ENCODE measurements around the gene PHETA1.

The PHETA1 gene

GRCh38 chr12:111359231-111359913, 9.5 kb downstream of the PHETA1 start:
- Histone ChIP-seq H3K36me3 (ENCODE audit: control insufficient read depth in 2 of 2, insufficient read depth in 2 of 2, low read length in 2 of 2) (peaks cover 0 to 9% of the 10 kb centered on the region in 2 donors), H3K9me3 (ENCODE audit: control insufficient read depth in 2 of 2, low read length in 2 of 2) (no peaks in the 10 kb centered on the region), H3K27me3 (ENCODE audit: control insufficient read depth in 1 of 2, insufficient read depth in 2 of 2, low read length in 2 of 2) (peaks cover 0 to 6% of the 10 kb centered on the region in 2 donors), H3K4me3 (ENCODE audit: low read length in 2 of 2) (no peak overlapping the region), H3K27ac (ENCODE audit: low read length) (no peak overlapping the region), H3K9ac (ENCODE audit: low read length in 2 of 2) (no peak overlapping the region), H3K4me1 (ENCODE audit: control insufficient read depth, insufficient read depth, low read length) (peaks cover 3% of the 10 kb centered on the region)

DNA sequence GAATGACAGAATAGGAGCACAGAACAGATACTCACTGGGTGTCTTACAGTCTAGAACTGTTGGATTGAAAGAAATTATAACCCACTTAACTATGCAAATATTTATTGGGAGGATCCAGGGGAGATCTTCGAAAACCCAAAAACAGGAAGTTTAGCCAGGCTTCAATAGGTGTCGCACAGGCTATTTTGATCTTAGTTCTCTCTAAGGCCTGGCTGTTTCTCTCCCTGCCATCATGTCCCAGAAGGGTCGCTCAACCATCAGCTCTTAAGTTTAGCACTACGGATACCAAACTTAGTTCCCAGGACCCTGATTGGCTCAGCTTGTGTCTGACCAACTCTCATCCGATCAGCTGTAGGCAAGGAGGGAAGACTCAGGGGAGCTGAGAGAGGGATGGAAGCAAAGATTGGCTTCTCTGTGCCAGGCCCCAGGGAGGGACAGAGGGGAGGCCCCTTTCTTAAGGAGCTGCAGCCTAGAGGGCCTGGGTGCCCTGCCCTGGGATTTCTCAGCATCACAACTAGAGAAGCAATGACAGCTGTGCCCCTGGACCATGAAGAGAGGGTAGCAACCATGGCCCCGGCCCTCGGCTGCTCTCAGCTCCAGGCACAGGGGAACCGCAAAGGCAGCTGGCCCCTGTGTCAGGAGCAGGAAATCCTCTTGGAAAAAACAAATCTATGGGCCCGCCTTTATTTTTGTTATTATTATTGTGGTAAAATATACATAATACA, 13.5 kb downstream of the PHETA1 start:
- no peaks in the 10 kb centered on the region for H3K4me1 ChIP-seq (ENCODE audit: control insufficient read depth, insufficient read depth, low read length)
- no peak overlapping the region for H3K9ac ChIP-seq (ENCODE audit: low read length in 2 of 2)
- no peak overlapping the region for H3K27ac ChIP-seq (ENCODE audit: low read length)
- H3K36me3 ChIP-seq (ENCODE audit: control insufficient read depth in 2 of 2, insufficient read depth in 2 of 2, low read length in 2 of 2), result no peaks in the 10 kb centered on the region
- peaks cover 0 to 6% of the 10 kb centered on the region in 2 donors for H3K27me3 ChIP-seq (ENCODE audit: control insufficient read depth in 1 of 2, insufficient read depth in 2 of 2, low read length in 2 of 2)
- no peak overlapping the region for H3K4me3 ChIP-seq (ENCODE audit: low read length in 2 of 2)
- H3K9me3 ChIP-seq (ENCODE audit: control insufficient read depth in 2 of 2, low read length in 2 of 2), result no peaks in the 10 kb centered on the region

GRCh38 chr12:111354511-111354910, 14.4 kb downstream of the PHETA1 start:
- H3K27me3 ChIP-seq (ENCODE audit: control insufficient read depth in 1 of 2, insufficient read depth in 2 of 2, low read length in 2 of 2), result peaks cover 0 to 4% of the 10 kb centered on the region in 2 donors

GRCh38 chr12:111353603-111354295, 15.1 kb downstream of the PHETA1 start:
- Histone ChIP-seq H3K9me3 (ENCODE audit: control insufficient read depth in 2 of 2, low read length in 2 of 2) (peaks cover 0 to 7% of the 10 kb centered on the region in 2 donors), H3K27me3 (ENCODE audit: control insufficient read depth in 1 of 2, insufficient read depth in 2 of 2, low read length in 2 of 2) (peaks cover 0 to 4% of the 10 kb centered on the region in 2 donors), H3K4me1 (ENCODE audit: control insufficient read depth, insufficient read depth, low read length) (no peaks in the 10 kb centered on the region), H3K36me3 (ENCODE audit: control insufficient read depth in 2 of 2, insufficient read depth in 2 of 2, low read length in 2 of 2) (no peaks in the 10 kb centered on the region), H3K9ac (ENCODE audit: low read length in 2 of 2) (no peak overlapping the region), H3K4me3 (ENCODE audit: low read length in 2 of 2) (no peak overlapping the region), H3K27ac (ENCODE audit: low read length) (no peak overlapping the region)

More at GRCh38 chr12:111354511-111354910, 14.4 kb downstream of the PHETA1 start:
- Histone ChIP-seq H3K9me3 (ENCODE audit: control insufficient read depth in 2 of 2, low read length in 2 of 2) (no peaks in the 10 kb centered on the region), H3K27ac (ENCODE audit: low read length) (no peak overlapping the region), H3K9ac (ENCODE audit: low read length in 2 of 2) (no peak overlapping the region), H3K36me3 (ENCODE audit: control insufficient read depth in 2 of 2, insufficient read depth in 2 of 2, low read length in 2 of 2) (no peaks in the 10 kb centered on the region), H3K4me1 (ENCODE audit: control insufficient read depth, insufficient read depth, low read length) (no peaks in the 10 kb centered on the region), H3K4me3 (ENCODE audit: low read length in 2 of 2) (no peak overlapping the region)

GRCh38 chr12:111353026-111353425, 15.9 kb downstream of the PHETA1 start:
- H3K4me1 ChIP-seq (ENCODE audit: control insufficient read depth, insufficient read depth, low read length), result no peaks in the 10 kb centered on the region
- H3K9ac ChIP-seq (ENCODE audit: low read length in 2 of 2), result no peak overlapping the region
- no peak overlapping the region for H3K27ac ChIP-seq (ENCODE audit: low read length)
- no peak overlapping the region for H3K4me3 ChIP-seq (ENCODE audit: low read length in 2 of 2)
- H3K36me3 ChIP-seq (ENCODE audit: control insufficient read depth in 2 of 2, insufficient read depth in 2 of 2, low read length in 2 of 2), result no peaks in the 10 kb centered on the region
- no peaks in the 10 kb centered on the region for H3K27me3 ChIP-seq (ENCODE audit: control insufficient read depth in 1 of 2, insufficient read depth in 2 of 2, low read length in 2 of 2)
- H3K9me3 ChIP-seq (ENCODE audit: control insufficient read depth in 2 of 2, low read length in 2 of 2), result peaks cover 0 to 11% of the 10 kb centered on the region in 2 donors

DNA sequence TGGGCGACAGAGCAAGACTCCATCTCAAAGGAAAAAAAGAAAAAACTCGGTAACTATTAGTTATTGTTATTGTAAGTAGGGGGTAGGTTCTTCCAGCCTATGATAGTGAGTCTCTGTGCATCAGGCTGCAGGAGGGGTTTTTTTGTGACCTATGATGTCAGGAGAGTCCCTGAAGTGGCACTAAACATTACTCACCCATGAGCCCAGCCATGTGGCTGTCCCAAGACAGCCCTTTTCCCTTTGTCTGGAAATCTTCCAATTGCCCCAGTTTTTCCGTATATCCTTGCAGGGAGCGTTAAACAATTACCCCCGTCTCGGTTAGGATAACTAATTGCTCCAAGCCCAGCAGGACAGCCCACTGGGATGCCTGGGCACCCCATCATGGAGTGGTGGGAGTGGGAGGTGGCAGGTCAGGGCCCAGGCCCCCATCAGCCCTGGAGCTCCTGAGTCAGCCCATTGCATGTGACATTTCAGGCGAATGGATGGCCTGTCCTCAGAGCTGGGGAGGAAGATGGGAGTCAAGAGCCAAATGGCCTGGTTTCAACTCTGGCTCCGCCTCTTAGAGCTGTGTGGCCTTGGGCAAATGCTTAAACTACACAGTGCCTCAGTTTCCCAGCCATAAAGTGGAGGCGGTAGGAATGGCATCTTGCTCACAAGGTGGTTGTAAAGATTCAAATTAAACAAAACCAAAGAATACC, 16.4 kb downstream of the PHETA1 start:
- Histone ChIP-seq H3K9me3 (ENCODE audit: control insufficient read depth in 2 of 2, low read length in 2 of 2) (peaks cover 0 to 15% of the 10 kb centered on the region in 2 donors), H3K27me3 (ENCODE audit: control insufficient read depth in 1 of 2, insufficient read depth in 2 of 2, low read length in 2 of 2) (no peaks in the 10 kb centered on the region), H3K4me3 (ENCODE audit: low read length in 2 of 2) (no peak overlapping the region), H3K9ac (ENCODE audit: low read length in 2 of 2) (no peak overlapping the region), H3K27ac (ENCODE audit: low read length) (no peak overlapping the region), H3K36me3 (ENCODE audit: control insufficient read depth in 2 of 2, insufficient read depth in 2 of 2, low read length in 2 of 2) (no peaks in the 10 kb centered on the region), H3K4me1 (ENCODE audit: control insufficient read depth, insufficient read depth, low read length) (no peaks in the 10 kb centered on the region)

DNA sequence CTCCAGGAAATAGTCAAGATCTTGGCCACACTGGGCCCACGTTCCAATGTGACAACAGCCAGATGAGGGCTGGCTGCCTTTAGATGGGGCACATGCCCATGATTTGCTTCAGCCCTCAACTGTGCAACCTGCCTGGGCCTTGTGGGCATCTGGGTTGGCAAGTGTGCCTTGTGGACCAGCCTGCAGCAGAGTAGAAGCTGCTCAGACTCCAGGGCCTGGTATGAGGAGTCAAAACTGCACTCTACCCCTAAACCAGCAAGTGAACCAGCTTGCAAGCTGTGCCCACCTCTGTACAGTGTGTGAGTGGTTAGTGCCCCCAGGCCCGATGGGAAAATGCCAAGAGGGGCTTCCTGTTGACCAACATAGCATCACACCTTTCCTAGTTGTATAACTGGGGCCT, 17.9 kb downstream of the PHETA1 start:
- Histone ChIP-seq H3K9me3 (ENCODE audit: control insufficient read depth in 2 of 2, low read length in 2 of 2) (peaks cover 0 to 15% of the 10 kb centered on the region in 2 donors), H3K27me3 (ENCODE audit: control insufficient read depth in 1 of 2, insufficient read depth in 2 of 2, low read length in 2 of 2) (no peaks in the 10 kb centered on the region), H3K9ac (ENCODE audit: low read length in 2 of 2) (no peak overlapping the region), H3K4me3 (ENCODE audit: low read length in 2 of 2) (no peak overlapping the region), H3K27ac (ENCODE audit: low read length) (no peak overlapping the region), H3K36me3 (ENCODE audit: control insufficient read depth in 2 of 2, insufficient read depth in 2 of 2, low read length in 2 of 2) (no peaks in the 10 kb centered on the region), H3K4me1 (ENCODE audit: control insufficient read depth, insufficient read depth, low read length) (no peaks in the 10 kb centered on the region)

DNA sequence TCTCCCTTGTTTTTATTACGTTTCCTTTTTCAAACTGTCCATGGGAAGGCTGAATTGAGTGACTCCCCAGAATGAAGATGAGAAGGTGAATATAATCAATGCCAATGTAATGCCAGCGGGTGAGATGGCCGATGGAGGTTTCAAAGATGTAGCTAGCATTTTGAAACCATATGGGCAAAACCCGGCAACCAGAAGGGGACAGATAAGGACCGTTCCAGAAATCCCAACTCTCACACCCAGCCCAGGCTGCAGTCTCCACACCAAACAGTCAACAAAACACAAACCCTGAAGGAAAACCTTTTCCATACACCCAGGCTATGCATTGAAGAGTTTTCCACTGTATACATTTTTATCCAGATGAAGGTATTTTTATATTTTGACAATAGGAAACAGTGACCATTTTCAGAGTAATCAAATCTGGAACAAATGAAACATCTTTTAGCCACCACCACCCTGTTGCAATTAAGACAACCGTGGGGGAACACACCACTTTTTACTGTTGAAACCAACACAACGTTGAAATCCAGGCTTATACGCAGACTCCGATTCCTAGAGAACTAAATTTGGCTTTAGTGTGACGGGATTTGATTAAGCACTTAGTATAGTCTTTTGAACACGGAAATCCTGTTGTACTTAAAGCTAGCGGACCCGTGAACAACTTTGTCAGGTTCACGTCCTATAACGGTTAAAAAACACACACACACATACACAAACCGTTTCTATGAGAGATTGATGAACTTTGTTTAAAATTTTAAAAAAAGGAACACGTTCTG, 19.0 kb downstream of the PHETA1 start:
- H3K27me3 ChIP-seq (ENCODE audit: control insufficient read depth in 1 of 2, insufficient read depth in 2 of 2, low read length in 2 of 2), result no peaks in the 10 kb centered on the region
- H3K36me3 ChIP-seq (ENCODE audit: control insufficient read depth in 2 of 2, insufficient read depth in 2 of 2, low read length in 2 of 2), result no peaks in the 10 kb centered on the region
- H3K4me3 ChIP-seq (ENCODE audit: low read length in 2 of 2), result no peak overlapping the region
- H3K4me1 ChIP-seq (ENCODE audit: control insufficient read depth, insufficient read depth, low read length), result no peaks in the 10 kb centered on the region
- H3K9me3 ChIP-seq (ENCODE audit: control insufficient read depth in 2 of 2, low read length in 2 of 2), result peaks cover 0 to 15% of the 10 kb centered on the region in 2 donors
- H3K27ac ChIP-seq (ENCODE audit: low read length), result no peak overlapping the region
- H3K9ac ChIP-seq (ENCODE audit: low read length in 2 of 2), result no peak overlapping the region

DNA sequence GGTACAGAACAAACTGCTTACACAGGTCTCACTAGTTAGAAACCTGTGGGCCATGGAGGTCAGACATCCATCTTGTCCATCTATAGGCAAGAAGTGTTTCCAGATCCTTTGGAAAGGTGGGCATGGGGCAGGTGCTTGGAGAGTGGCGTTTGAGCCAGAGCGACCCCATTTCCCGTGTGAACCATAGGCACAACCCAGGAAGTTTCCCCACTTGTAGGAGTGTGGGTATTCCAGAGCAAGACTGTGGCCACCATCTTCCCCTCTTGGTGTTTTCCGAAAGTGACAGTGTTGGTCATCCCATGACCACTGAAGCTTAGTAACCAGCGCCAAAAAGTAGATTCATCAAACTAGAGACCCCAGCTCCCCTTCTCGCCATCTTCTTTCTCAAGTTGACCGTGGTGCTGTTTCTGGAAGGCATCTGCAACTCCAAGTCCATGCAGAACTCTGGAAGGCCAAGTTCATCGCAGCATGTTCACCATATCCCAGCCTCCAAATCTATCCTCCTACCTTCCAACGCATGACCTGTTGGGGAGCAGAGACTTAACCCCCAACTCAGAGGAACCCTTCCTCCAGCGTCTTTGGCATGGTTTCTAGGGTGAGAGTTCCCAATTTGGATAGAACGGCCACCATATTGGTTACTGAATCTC, 19.7 kb downstream of the PHETA1 start:
- Histone ChIP-seq H3K9ac (ENCODE audit: low read length in 2 of 2) (no peak overlapping the region), H3K27me3 (ENCODE audit: control insufficient read depth in 1 of 2, insufficient read depth in 2 of 2, low read length in 2 of 2) (no peaks in the 10 kb centered on the region), H3K4me1 (ENCODE audit: control insufficient read depth, insufficient read depth, low read length) (no peaks in the 10 kb centered on the region), H3K4me3 (ENCODE audit: low read length in 2 of 2) (no peak overlapping the region), H3K9me3 (ENCODE audit: control insufficient read depth in 2 of 2, low read length in 2 of 2) (peaks cover 0 to 15% of the 10 kb centered on the region in 2 donors), H3K36me3 (ENCODE audit: control insufficient read depth in 2 of 2, insufficient read depth in 2 of 2, low read length in 2 of 2) (no peaks in the 10 kb centered on the region), H3K27ac (ENCODE audit: low read length) (no peak overlapping the region)

Data from stomach smooth muscle (tissue), 2 donors.